SH-SY5Y (cell line): ENCODE data around the gene GFOD1.

Experiments
- GATA2 ChIP-seq: IDR thresholded peaks from 2 replicates; pipeline ENCODE4 v1.6.1; 2011; ENCODE audit warnings: mild to moderate bottlenecking, low read depth, low read length
- GATA3 ChIP-seq: IDR thresholded peaks from 2 replicates; pipeline ENCODE4 v1.6.1; 2011; ENCODE audit warnings: low read depth, mild to moderate bottlenecking, low read length, moderate library complexity

DNA sequence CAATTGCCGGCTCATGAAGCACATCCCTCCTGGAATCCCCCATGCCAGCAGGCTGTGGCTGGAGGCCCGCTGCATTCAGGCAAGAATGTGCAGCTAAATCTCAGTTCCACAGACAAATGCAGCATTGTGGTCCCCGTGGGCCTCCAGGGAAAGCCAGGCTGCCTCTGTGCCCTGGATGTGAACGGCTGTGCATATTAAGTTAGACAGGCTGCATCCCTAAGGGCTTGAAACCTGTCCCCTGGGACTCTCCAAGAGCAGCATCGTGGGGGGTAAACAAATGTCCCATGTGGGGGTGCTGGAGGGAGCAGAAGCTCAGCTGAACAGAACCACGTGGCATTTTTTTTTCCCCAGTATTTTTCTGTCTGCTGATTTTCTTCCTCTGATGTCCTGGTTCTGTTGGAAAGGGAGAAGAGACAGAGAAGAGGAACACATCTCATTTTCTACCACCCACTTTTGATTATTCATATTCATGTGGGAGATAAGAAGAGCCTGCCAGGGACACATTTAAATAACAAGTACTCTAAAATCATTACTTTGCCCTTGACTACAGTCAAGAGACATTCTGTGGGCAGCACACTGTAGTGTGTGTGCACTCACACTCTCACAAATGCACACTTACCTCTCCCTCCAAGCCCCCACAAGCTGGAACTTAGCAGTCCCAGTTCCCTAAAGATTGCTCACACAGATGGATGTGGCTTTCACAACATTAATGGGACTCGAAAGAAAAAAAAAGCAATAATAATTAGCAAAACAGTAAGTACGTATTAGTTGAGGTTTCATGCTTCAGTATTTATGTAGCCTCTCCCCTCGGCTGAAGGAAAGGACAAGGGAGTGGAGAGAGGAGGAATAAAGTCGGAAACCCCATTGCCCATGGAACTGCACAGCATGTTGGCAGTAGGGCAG, 16.9 kb downstream of the GFOD1 start:
- TF ChIP-seq GATA2, result no peak
- TF ChIP-seq GATA3, result no peak
